ENCODE measurements around the gene C19orf12. TPM values are rescaled to one million over a fixed set of nuclear protein-coding genes. Genes with fewer than 3 reads are reported as not detected.
A peak's percentile ranks its signal among the peaks of the same experiment; 100 is the strongest.

Gene C19orf12
- polyA plus RNA-seq, 6 donors from 2014 or later = 8.2 to 24.0 (median 15.3) TPM

- no peak for DNase-seq
- no peak overlapping the region for H3K4me3 Mint-ChIP-seq
- peaks cover 8 to 25% (median 18%) of the 10 kb centered on the region in 3 donors for H3K4me1 Mint-ChIP-seq
Measured at GRCh38 chr19:29685326-29685725, 29.7 kb downstream of the C19orf12 start.

GRCh38 chr19:29683009-29683408 is 32.1 kb downstream of the C19orf12 start:
- Mint-ChIP-seq H3K27me3 (peaks cover 0 to 7% (median 6%) of the 10 kb centered on the region in 3 donors), H3K4me3 (no peak overlapping the region), H3K4me1 (peaks cover 14 to 35% (median 23%) of the 10 kb centered on the region in 3 donors), H3K27ac (peak overlapping the region in 2 of 6 donors; percentile 15 to 57), H3K9me3 (peaks cover 0 to 1% (median 0%) of the 10 kb centered on the region in 7 donors), H3K36me3 (no peaks in the 10 kb centered on the region)
- ATAC-seq (ENCODE audit: low read depth in 2 of 2) (no peak), DNase-seq (no peak)

More at GRCh38 chr19:29685326-29685725, 29.7 kb downstream of the C19orf12 start:
- Mint-ChIP-seq H3K27ac (no peak overlapping the region), H3K9me3 (peaks cover 0 to 4% (median 0%) of the 10 kb centered on the region in 7 donors), H3K27me3 (peaks cover 0 to 7% (median 6%) of the 10 kb centered on the region in 3 donors), H3K36me3 (peaks cover 0 to 6% of the 10 kb centered on the region in 2 donors)
- no peak for ATAC-seq (ENCODE audit: low read depth in 2 of 2)

GRCh38 chr19:29682236-29682895 is 32.7 kb downstream of the C19orf12 start:
- H3K27ac Mint-ChIP-seq = peak overlapping the region in 2 of 6 donors; percentile 57 to 70
- H3K4me1 Mint-ChIP-seq = peaks cover 14 to 35% (median 23%) of the 10 kb centered on the region in 3 donors
- ATAC-seq (ENCODE audit: low read depth in 2 of 2) = no peak

GRCh38 chr19:29681422-29682235 is 33.4 kb downstream of the C19orf12 start:
- Mint-ChIP-seq H3K27ac (peak overlapping the region in 4 of 6 donors; percentile 72 to 92 (median 86)), H3K9me3 (no peaks in the 10 kb centered on the region), H3K36me3 (no peaks in the 10 kb centered on the region), H3K4me1 (peaks cover 17 to 40% (median 23%) of the 10 kb centered on the region in 3 donors), H3K27me3 (peaks cover 0 to 7% (median 0%) of the 10 kb centered on the region in 3 donors), H3K4me3 (peak overlapping the region in 4 of 8 donors; percentile 36 to 78 (median 56))
- DNase-seq (no peak), ATAC-seq (ENCODE audit: low read depth in 2 of 2) (no peak)

More at GRCh38 chr19:29682236-29682895, 32.7 kb downstream of the C19orf12 start:
- no peaks in the 10 kb centered on the region for H3K36me3 Mint-ChIP-seq
- H3K4me3 Mint-ChIP-seq = peak overlapping the region in 1 of 8 donors; percentile 63
- H3K9me3 Mint-ChIP-seq = peaks cover 0 to 1% (median 0%) of the 10 kb centered on the region in 7 donors
- DNase-seq = no peak
- peaks cover 0 to 7% (median 6%) of the 10 kb centered on the region in 3 donors for H3K27me3 Mint-ChIP-seq

- Mint-ChIP-seq H3K4me3 (peak overlapping the region in 5 of 8 donors; percentile 49 to 78 (median 70)), H3K36me3 (no peaks in the 10 kb centered on the region), H3K27me3 (peaks cover 0 to 1% (median 0%) of the 10 kb centered on the region in 3 donors), H3K4me1 (peaks cover 20 to 45% (median 23%) of the 10 kb centered on the region in 3 donors), H3K27ac (peak overlapping the region; percentile 60 to 92 (median 86)), H3K9me3 (no peaks in the 10 kb centered on the region)
- DNase-seq (no peak), ATAC-seq (ENCODE audit: low read depth in 2 of 2) (no peak)
Measured at GRCh38 chr19:29680937-29681336, 34.1 kb downstream of the C19orf12 start.

GRCh38 chr19:29680447-29680846 is 34.6 kb downstream of the C19orf12 start:
- Mint-ChIP-seq H3K27me3 (no peaks in the 10 kb centered on the region), H3K9me3 (no peaks in the 10 kb centered on the region), H3K27ac (peak overlapping the region; percentile 33 to 92 (median 76)), H3K4me3 (peak overlapping the region in 7 of 8 donors; percentile 9 to 80 (median 70)), H3K36me3 (no peaks in the 10 kb centered on the region), H3K4me1 (peaks cover 20 to 49% (median 23%) of the 10 kb centered on the region in 3 donors)
- peak; percentile 71 for DNase-seq
- ATAC-seq (ENCODE audit: low read depth in 2 of 2) = peak; percentile 97 to 98

GRCh38 chr19:29679598-29680210 is 35.4 kb downstream of the C19orf12 start:
- H3K27me3 Mint-ChIP-seq = no peaks in the 10 kb centered on the region
- H3K36me3 Mint-ChIP-seq = no peaks in the 10 kb centered on the region
- peaks cover 20 to 51% (median 23%) of the 10 kb centered on the region in 3 donors for H3K4me1 Mint-ChIP-seq
- no peak for DNase-seq
- ATAC-seq (ENCODE audit: low read depth in 2 of 2) = no peak
- H3K9me3 Mint-ChIP-seq = no peaks in the 10 kb centered on the region
- H3K4me3 Mint-ChIP-seq = peak overlapping the region in 7 of 8 donors; percentile 27 to 79 (median 68)
- peak overlapping the region; percentile 67 to 97 (median 92) for H3K27ac Mint-ChIP-seq

GRCh38 chr19:29678484-29679106 is 36.5 kb downstream of the C19orf12 start:
- ATAC-seq (ENCODE audit: low read depth in 2 of 2) (no peak), DNase-seq (no peak)
- H3K4me3 Mint-ChIP-seq = peak overlapping the region in 1 of 8 donors; percentile 36
- H3K27me3 Mint-ChIP-seq = no peaks in the 10 kb centered on the region
- no peaks in the 10 kb centered on the region for H3K9me3 Mint-ChIP-seq
- peaks cover 24 to 56% (median 29%) of the 10 kb centered on the region in 3 donors for H3K4me1 Mint-ChIP-seq
- no peaks in the 10 kb centered on the region for H3K36me3 Mint-ChIP-seq
- H3K27ac Mint-ChIP-seq = peak overlapping the region in 2 of 6 donors; percentile 36 to 61

- Mint-ChIP-seq H3K27me3 (no peaks in the 10 kb centered on the region), H3K27ac (peak overlapping the region in 3 of 6 donors; percentile 67 to 85 (median 78)), H3K4me3 (no peak overlapping the region), H3K4me1 (peaks cover 38 to 62% (median 42%) of the 10 kb centered on the region in 3 donors), H3K36me3 (no peaks in the 10 kb centered on the region), H3K9me3 (peaks cover 0 to 2% (median 0%) of the 10 kb centered on the region in 7 donors)
- ATAC-seq (ENCODE audit: low read depth in 2 of 2) (no peak), DNase-seq (no peak)
Measured at GRCh38 chr19:29677001-29677817, 37.9 kb downstream of the C19orf12 start.

- DNase-seq = no peak
- Mint-ChIP-seq H3K27ac (peak overlapping the region in 3 of 6 donors; percentile 67 to 85 (median 84)), H3K4me3 (no peak overlapping the region), H3K27me3 (no peaks in the 10 kb centered on the region), H3K9me3 (peaks cover 0 to 2% (median 0%) of the 10 kb centered on the region in 7 donors), H3K36me3 (no peaks in the 10 kb centered on the region), H3K4me1 (peaks cover 44 to 67% (median 48%) of the 10 kb centered on the region in 3 donors)
- ATAC-seq (ENCODE audit: low read depth in 2 of 2) = no peak
Measured at GRCh38 chr19:29676586-29676985, 38.5 kb downstream of the C19orf12 start.

- Mint-ChIP-seq H3K4me3 (peak overlapping the region in 1 of 8 donors; percentile 29), H3K27ac (peak overlapping the region in 3 of 6 donors; percentile 63 to 84 (median 67)), H3K9me3 (peaks cover 0 to 2% (median 0%) of the 10 kb centered on the region in 7 donors), H3K36me3 (no peaks in the 10 kb centered on the region), H3K27me3 (no peaks in the 10 kb centered on the region), H3K4me1 (peaks cover 43 to 67% (median 48%) of the 10 kb centered on the region in 3 donors)
- ATAC-seq (ENCODE audit: low read depth in 2 of 2) (no peak), DNase-seq (no peak)
Measured at GRCh38 chr19:29675650-29676186, 39.3 kb downstream of the C19orf12 start.
